Smooth muscle cell (in vitro differentiated cells): ENCODE data around the gene PEPD. TPM values are rescaled to one million over a fixed set of nuclear protein-coding genes. Genes with fewer than 3 reads are reported as not detected.

Experiments used
- DNase-seq: peaks from one replicate; lab custom pipeline; 2025; ENCODE audit not compliant: unreplicated experiment; lab: John Stamatoyannopoulos, UW
- H2AFZ ChIP-seq: fragments of 200-600 bp; sonication (generic); 2 replicates; pipeline ENCODE4 v1.6.0; 2016; ENCODE audit warnings: antibody characterized with exemption, low read depth, mild to moderate bottlenecking
- H3F3A ChIP-seq: fragments of 200-600 bp; sonication (generic); 2 replicates; pipeline ENCODE4 v1.6.0; 2017; ENCODE audit warnings: antibody characterized with exemption, low read depth
- H3K27ac ChIP-seq: fragments of 200-600 bp; sonication (generic); 2 replicates; pipeline ENCODE4 v1.5.1; 2016; ENCODE audit warnings: low read depth, mild to moderate bottlenecking
- H3K27me3 ChIP-seq: fragments of 200-600 bp; sonication (generic); 2 replicates; pipeline ENCODE4 v1.6.1; 2016; ENCODE audit warnings: low read depth, mild to moderate bottlenecking
- H3K36me3 ChIP-seq: fragments of 200-600 bp; sonication (generic); 2 replicates; pipeline ENCODE4 v1.5.1; 2016; ENCODE audit warnings: low read depth
- H3K4me1 ChIP-seq: fragments of 200-600 bp; sonication (generic); 2 replicates; pipeline ENCODE4 v1.5.1; 2016; ENCODE audit warnings: low read depth
- H3K4me2 ChIP-seq: fragments of 200-600 bp; sonication (generic); 2 replicates; pipeline ENCODE4 v1.6.0; 2016; ENCODE audit warnings: mild to moderate bottlenecking
- H3K4me3 ChIP-seq: fragments of 200-600 bp; sonication (generic); 2 replicates; pipeline ENCODE4 v1.5.1; 2016; ENCODE audit warnings: mild to moderate bottlenecking
- H3K79me2 ChIP-seq: fragments of 200-600 bp; sonication (generic); 2 replicates; pipeline ENCODE4 v1.6.0; 2016; ENCODE audit warnings: low read depth, mild to moderate bottlenecking
- H3K9ac ChIP-seq: fragments of 200-600 bp; sonication (generic); 2 replicates; pipeline ENCODE4 v1.6.0; 2016; ENCODE audit warnings: low read depth
- H3K9me3 ChIP-seq: fragments of 200-600 bp; sonication (generic); replicated peaks from 2 replicates; pipeline ENCODE4 v1.5.1; 2016; ENCODE audit warnings: low read depth
- H4K20me1 ChIP-seq: fragments of 200-600 bp; sonication (generic); 2 replicates; pipeline ENCODE4 v1.6.0; 2016; ENCODE audit warnings: low read depth
- CTCF ChIP-seq: fragments of 200-600 bp; sonication (generic); IDR thresholded peaks from 2 replicates; pipeline ENCODE4 v1.5.1; 2017; ENCODE audit warnings: borderline replicate concordance, mild to moderate bottlenecking, antibody characterized with exemption; ENCODE audit not compliant: insufficient read depth, poor library complexity, severe bottlenecking
- WGBS: methylation state at CpG from one replicate; pipeline ENCODE4 v1.1.7; 2016; ENCODE audit warnings: low lambda C conversion rate; 5-methylcytosine and 5-hydroxymethylcytosine counted together
- polyA plus RNA-seq: library from polyadenylated mRNA; unstranded; fragments of >200 nt; fragmentation: Nextera tagmentation; extraction: Ambion mirVana; gene quantifications from 2 replicates; pipeline ENCODE4 v1.2.1, GENCODE V29; 2016
- total RNA-seq: library from RNA; depleted of rRNA; stranded (reverse); fragments of >200 nt; gene quantifications from 2 replicates; pipeline ENCODE4 v1.2.3, GENCODE V29; 2014

PEPD gene
- total and polyA plus RNA-seq, 2 experiments from 2014 or later: 57.2 to 70.4 TPM

- H3F3A ChIP-seq: no peaks in the 10 kb centered on the region
- H3K4me3 ChIP-seq: no peak overlapping the region
- no peak for DNase-seq
- WGBS: 92% methylated on average over 12 of the region's 12 CpGs
- H3K79me2 ChIP-seq: peaks cover 10% of the 10 kb centered on the region
- H3K27ac ChIP-seq: no peak overlapping the region
- TF ChIP-seq CTCF: no peak
- H3K27me3 ChIP-seq: no peaks in the 10 kb centered on the region
- no peak overlapping the region for H3K4me2 ChIP-seq
- H2AFZ ChIP-seq: no peak overlapping the region
- H4K20me1 ChIP-seq: peaks cover 92% of the 10 kb centered on the region
- H3K36me3 ChIP-seq: no peaks in the 10 kb centered on the region
- H3K9me3 ChIP-seq: no peaks in the 10 kb centered on the region
- no peak overlapping the region for H3K9ac ChIP-seq
- no peaks in the 10 kb centered on the region for H3K4me1 ChIP-seq
Measured at GRCh38 chr19:33391631-33392249, 129.9 kb downstream of the PEPD start.

- peaks cover 98% of the 10 kb centered on the region for H4K20me1 ChIP-seq
- TF ChIP-seq CTCF: no peak
Measured at GRCh38 chr19:33390908-33391630, 130.5 kb downstream of the PEPD start.

GRCh38 chr19:33390101-33390907 lies 131.3 kb downstream of the PEPD start:
- Histone ChIP-seq H3K4me2 (no peak overlapping the region), H4K20me1 (peaks cover 98% of the 10 kb centered on the region), H3F3A (no peaks in the 10 kb centered on the region), H3K4me3 (no peak overlapping the region), H3K36me3 (no peaks in the 10 kb centered on the region), H2AFZ (no peak overlapping the region), H3K27ac (no peak overlapping the region), H3K9ac (no peak overlapping the region), H3K9me3 (no peaks in the 10 kb centered on the region), H3K27me3 (no peaks in the 10 kb centered on the region), H3K4me1 (no peaks in the 10 kb centered on the region), H3K79me2 (peaks cover 15% of the 10 kb centered on the region)
- DNase-seq: no peak
- WGBS: 92% methylated on average over 19 of the region's 19 CpGs
- TF ChIP-seq CTCF: no peak

More at GRCh38 chr19:33390908-33391630, 130.5 kb downstream of the PEPD start:
- Histone ChIP-seq H3K36me3 (no peaks in the 10 kb centered on the region), H2AFZ (no peak overlapping the region), H3K27me3 (no peaks in the 10 kb centered on the region), H3K4me3 (no peak overlapping the region), H3K79me2 (peaks cover 10% of the 10 kb centered on the region), H3K9ac (no peak overlapping the region), H3F3A (no peaks in the 10 kb centered on the region), H3K27ac (no peak overlapping the region), H3K4me2 (no peak overlapping the region), H3K9me3 (no peaks in the 10 kb centered on the region), H3K4me1 (no peaks in the 10 kb centered on the region)
- WGBS: 95% methylated on average over 23 of the region's 24 CpGs
- no peak for DNase-seq
